IPS-18a (cell line): ENCODE data around the gene FAM3A.
"Not testable (repeated sequence)": the region's sequence is repeated elsewhere in the genome, so short reads cannot be mapped to it uniquely, and the experiment has no call there.

Experiments used
- H3K27ac ChIP-seq: one replicate; pipeline ENCODE4 v1.5.1; 2013; ENCODE audit warnings: low read length
- H3K27me3 ChIP-seq: one replicate; pipeline ENCODE4 v1.6.1; 2013; ENCODE audit warnings: mild to moderate bottlenecking, low read length; ENCODE audit not compliant: control insufficient read depth, insufficient read depth
- H3K36me3 ChIP-seq: one replicate; pipeline ENCODE4 v1.6.1; 2013; ENCODE audit warnings: low read depth, low read length; ENCODE audit not compliant: control insufficient read depth
- H3K4me1 ChIP-seq: one replicate; pipeline ENCODE4 v1.6.1; 2013; ENCODE audit warnings: low read depth, low read length; ENCODE audit not compliant: control insufficient read depth
- H3K4me3 ChIP-seq: one replicate; pipeline ENCODE4 v1.5.1; 2013; ENCODE audit warnings: low read length
- H3K9ac ChIP-seq: one replicate; pipeline ENCODE4 v1.6.1; 2013; ENCODE audit warnings: mild to moderate bottlenecking, low read length, moderate library complexity
- H3K9me3 ChIP-seq: one replicate; pipeline ENCODE4 v1.6.1; 2013; ENCODE audit warnings: low read depth, low read length; ENCODE audit not compliant: control insufficient read depth

Gene FAM3A

GRCh38 chrX:154545673-154546274, 29.7 kb upstream of the FAM3A start:
- Histone ChIP-seq H3K9me3 (peaks cover 6% of the 10 kb centered on the region), H3K9ac (peak overlapping the region; percentile 74), H3K27ac (no peak overlapping the region), H3K4me1 (no peaks in the 10 kb centered on the region), H3K4me3 (peak overlapping the region; percentile 85), H3K36me3 (peaks cover 7% of the 10 kb centered on the region), H3K27me3 (no peaks in the 10 kb centered on the region)

DNA sequence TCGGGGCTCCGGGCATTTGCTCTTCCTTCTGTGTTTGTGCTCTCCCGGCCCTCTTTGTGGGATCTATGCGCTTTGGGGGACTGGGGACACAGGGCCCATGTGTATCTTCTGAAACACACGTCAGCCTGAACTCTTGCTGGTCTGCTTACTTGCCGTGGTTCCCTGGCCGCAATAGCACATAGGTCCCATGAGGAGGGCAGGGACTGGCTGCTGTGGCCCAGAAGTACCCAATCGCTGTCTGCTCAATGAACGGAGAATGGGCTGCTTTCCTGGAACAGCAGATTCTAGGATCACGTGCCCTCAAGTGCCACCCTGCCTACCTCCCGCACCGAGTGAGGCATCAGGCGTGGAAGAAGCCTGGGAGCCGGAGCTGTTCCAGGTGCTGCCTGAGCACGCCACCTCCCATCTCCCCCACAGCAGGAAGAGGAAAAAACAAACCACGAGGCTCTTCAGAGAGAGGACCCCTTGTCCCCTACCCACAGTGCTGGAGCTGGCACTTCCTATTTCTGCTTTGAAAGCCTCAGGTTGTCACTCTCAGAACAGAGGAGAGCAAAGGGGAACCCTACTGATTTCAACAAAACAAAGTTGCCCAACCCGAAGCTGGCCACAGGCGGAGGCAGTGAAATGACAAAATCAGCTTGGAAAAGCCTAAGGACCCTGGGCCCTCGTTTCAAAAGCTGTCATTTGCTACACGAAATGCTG, 26.8 kb upstream of the FAM3A start:
- no peaks in the 10 kb centered on the region for H3K4me1 ChIP-seq
- H3K4me3 ChIP-seq, result no peak overlapping the region
- H3K27me3 ChIP-seq, result no peaks in the 10 kb centered on the region
- H3K27ac ChIP-seq, result no peak overlapping the region
- no peak overlapping the region for H3K9ac ChIP-seq
- peaks cover 7% of the 10 kb centered on the region for H3K36me3 ChIP-seq
- peaks cover under 1% of the 10 kb centered on the region for H3K9me3 ChIP-seq

GRCh38 chrX:154541896-154542722, 26.1 kb upstream of the FAM3A start:
- Histone ChIP-seq H3K27ac (no peak overlapping the region), H3K9ac (no peak overlapping the region), H3K9me3 (no peaks in the 10 kb centered on the region)

DNA sequence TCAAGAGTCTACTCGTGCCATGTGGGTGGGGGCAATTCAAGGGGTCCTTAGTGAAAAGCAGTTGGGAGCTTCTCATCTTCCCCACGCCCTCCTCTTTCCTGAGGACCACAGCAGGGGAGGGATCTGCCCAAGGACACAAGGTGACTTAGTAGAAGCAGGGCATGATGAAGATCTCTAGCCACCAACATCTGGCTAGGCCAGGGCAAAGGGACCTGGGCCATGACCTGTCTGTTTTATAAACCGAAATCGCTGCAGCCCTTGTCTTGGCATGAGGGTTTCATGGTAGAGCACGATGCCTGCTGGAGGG, 25.5 kb upstream of the FAM3A start:
- no peak overlapping the region for H3K9ac ChIP-seq
- no peak overlapping the region for H3K4me3 ChIP-seq
- H3K4me1 ChIP-seq, result no peaks in the 10 kb centered on the region

More at GRCh38 chrX:154541896-154542722, 26.1 kb upstream of the FAM3A start:
- no peaks in the 10 kb centered on the region for H3K4me1 ChIP-seq
- H3K36me3 ChIP-seq, result peaks cover 7% of the 10 kb centered on the region
- H3K27me3 ChIP-seq, result no peaks in the 10 kb centered on the region
- H3K4me3 ChIP-seq, result no peak overlapping the region

DNA sequence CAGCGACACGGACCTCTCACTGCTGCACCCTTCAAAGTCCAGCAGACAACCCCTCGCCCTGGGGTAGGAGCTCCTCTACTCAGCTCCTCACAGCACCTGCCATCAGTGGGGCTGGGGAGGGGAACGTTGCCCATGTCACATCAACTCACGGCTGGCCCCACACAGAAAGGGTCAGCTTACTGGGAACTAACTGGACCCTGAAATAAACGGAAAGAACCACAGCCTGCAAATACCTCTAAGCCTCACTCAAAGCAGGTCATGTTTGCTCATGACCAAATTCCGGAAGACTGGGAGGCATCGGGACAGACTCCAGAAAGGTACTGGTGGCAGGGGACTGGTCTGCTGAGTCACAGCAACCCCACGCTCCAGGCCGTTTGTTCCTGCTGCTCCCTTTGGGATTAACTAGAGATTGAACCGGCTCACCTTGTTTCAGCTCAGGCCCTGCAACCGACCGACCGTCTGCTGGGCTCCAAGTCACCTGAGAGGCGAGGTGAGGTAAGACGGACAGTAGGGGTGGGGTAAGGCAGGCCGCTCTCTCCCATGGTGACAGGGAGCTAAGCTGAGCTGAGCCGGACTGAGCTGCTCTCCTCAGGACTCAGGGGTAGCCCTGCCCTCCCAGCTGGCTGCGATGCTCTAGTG, 25.0 kb upstream of the FAM3A start:
- Histone ChIP-seq H3K9me3 (peaks cover 3% of the 10 kb centered on the region), H3K27me3 (no peaks in the 10 kb centered on the region), H3K36me3 (peaks cover 7% of the 10 kb centered on the region), H3K4me3 (no peak overlapping the region), H3K4me1 (no peaks in the 10 kb centered on the region), H3K27ac (no peak overlapping the region), H3K9ac (no peak overlapping the region)

More for the DNA sequence above, 25.5 kb upstream of the FAM3A start:
- Histone ChIP-seq H3K27ac (no peak overlapping the region), H3K9me3 (no peaks in the 10 kb centered on the region), H3K27me3 (no peaks in the 10 kb centered on the region), H3K36me3 (peaks cover 7% of the 10 kb centered on the region)

GRCh38 chrX:154540365-154540764, 24.3 kb upstream of the FAM3A start:
- H3K36me3 ChIP-seq, H3K27ac ChIP-seq, H3K9ac ChIP-seq, H3K4me1 ChIP-seq, H3K4me3 ChIP-seq, H3K9me3 ChIP-seq, H3K27me3 ChIP-seq: not testable (repeated sequence)

DNA sequence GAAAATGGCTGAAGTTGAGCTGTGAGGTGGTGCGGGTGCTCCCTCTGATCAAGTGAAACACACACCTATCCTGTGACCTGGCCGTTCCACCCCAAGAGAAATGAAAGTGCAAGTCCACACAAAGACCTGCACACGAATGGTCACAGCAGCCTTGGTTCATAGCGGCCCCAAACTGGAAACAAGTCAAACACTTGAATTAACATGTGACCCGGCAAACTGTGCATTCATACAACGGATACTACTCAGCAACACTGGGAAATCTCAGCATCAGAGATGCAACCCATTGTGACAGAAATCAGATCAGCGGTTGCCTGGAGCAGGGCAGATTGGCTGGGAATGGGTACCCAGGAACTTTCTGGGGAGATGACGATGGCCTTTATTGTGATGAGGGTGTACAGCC, 23.0 kb upstream of the FAM3A start:
- H3K4me1 ChIP-seq, result no peaks in the 10 kb centered on the region
- H3K9ac ChIP-seq, result no peak overlapping the region
- H3K9me3 ChIP-seq, result peaks cover 4% of the 10 kb centered on the region
- H3K27me3 ChIP-seq, result no peaks in the 10 kb centered on the region
- H3K36me3 ChIP-seq, result peaks cover 3% of the 10 kb centered on the region
- H3K27ac ChIP-seq, result no peak overlapping the region
- H3K4me3 ChIP-seq, result no peak overlapping the region

DNA sequence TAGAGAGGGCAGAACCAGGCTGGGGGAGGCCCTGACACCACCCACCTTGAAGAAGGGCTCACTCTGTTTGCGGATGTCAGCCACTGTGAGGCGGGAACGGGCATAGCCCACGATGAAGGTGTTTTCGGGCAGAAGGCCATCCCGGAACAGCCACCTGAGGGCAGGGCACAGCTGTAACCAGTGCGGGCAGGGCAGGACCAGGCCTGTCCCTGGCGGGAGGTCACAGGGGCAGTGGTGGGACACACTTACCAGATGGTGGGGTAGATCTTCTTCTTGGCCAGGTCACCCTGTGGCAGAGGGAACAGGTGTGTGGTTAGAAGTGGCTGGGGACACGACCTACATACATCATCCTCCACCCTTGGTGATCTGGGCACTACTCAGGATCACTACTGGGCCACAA, 19.9 kb upstream of the FAM3A start:
- no peak overlapping the region for H3K9ac ChIP-seq
- peaks cover 4% of the 10 kb centered on the region for H3K9me3 ChIP-seq
- no peak overlapping the region for H3K27ac ChIP-seq
- peaks cover 13% of the 10 kb centered on the region for H3K36me3 ChIP-seq
- no peak overlapping the region for H3K4me3 ChIP-seq
- H3K27me3 ChIP-seq, result no peaks in the 10 kb centered on the region
- no peaks in the 10 kb centered on the region for H3K4me1 ChIP-seq

DNA sequence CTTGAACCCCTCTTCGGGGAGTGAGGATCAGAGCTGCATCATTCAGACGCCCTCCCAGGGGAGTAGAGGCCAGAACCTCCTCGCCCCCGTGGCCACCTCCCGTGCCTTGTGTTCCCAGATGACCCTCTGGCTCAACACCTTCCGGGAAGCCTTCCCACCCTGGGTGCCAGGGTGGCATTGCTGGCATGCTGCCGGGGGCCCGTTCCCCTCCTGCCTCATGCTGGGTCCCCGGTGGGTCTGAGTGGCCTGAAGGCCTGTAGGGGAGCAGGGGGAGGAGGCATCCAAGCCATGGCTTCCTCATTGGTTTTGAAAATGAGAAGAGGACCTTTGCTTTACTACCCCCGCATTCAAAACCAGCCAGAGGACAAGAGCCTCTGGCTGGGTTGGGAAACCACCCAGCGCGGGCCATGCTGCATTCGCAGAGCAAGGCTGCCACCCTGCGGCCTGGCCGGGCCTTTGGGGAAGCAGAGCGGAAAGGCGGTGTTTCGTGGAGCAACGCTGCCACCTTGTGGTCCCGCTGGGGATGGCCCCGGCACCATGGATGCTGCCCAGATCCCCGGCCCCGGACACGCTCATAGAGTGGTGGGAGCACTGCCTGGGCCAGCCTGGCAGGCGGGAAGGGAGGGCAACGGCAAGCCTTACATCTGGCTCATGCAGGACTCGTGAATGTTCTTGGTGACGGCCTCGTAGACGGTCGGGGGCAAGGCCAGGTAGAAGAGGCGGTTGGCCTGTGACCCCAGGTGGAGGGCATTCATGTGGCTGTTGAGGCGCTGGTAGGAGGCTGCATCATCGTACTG, 18.7 kb upstream of the FAM3A start:
- H3K27ac ChIP-seq, result no peak overlapping the region
- peaks cover 13% of the 10 kb centered on the region for H3K36me3 ChIP-seq
- H3K9me3 ChIP-seq, result peaks cover 4% of the 10 kb centered on the region
- no peak overlapping the region for H3K4me3 ChIP-seq
- H3K27me3 ChIP-seq, result no peaks in the 10 kb centered on the region
- H3K4me1 ChIP-seq, result no peaks in the 10 kb centered on the region
- H3K9ac ChIP-seq, result no peak overlapping the region

DNA sequence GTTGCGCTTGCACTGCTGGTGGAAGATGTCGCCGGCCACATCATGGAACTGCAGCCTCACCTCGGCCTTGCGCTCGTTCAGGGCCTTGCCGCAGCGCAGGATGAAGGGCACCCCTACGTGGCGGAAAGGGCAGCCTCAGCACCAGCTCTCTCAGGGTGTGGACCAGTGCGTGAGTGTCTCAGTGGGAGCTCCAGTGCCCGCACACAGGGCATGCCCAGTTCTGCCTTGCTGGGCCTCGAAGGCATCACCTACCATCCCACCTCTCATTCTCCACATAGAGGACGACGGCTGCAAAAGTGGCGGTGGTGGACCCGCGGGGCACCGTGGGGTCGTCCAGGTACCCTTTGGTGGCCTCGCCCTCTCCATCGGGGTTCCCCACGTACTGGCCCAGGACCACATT, 16.7 kb upstream of the FAM3A start:
- H3K36me3 ChIP-seq, result peaks cover 13% of the 10 kb centered on the region
- no peak overlapping the region for H3K9ac ChIP-seq
- no peak overlapping the region for H3K27ac ChIP-seq
- H3K9me3 ChIP-seq, result peaks cover 4% of the 10 kb centered on the region
- no peak overlapping the region for H3K4me3 ChIP-seq
- no peaks in the 10 kb centered on the region for H3K4me1 ChIP-seq
- no peaks in the 10 kb centered on the region for H3K27me3 ChIP-seq

GRCh38 chrX:154531626-154532025, 15.6 kb upstream of the FAM3A start:
- no peak overlapping the region for H3K27ac ChIP-seq
- H3K4me1 ChIP-seq, result no peaks in the 10 kb centered on the region
- no peak overlapping the region for H3K9ac ChIP-seq
- no peaks in the 10 kb centered on the region for H3K27me3 ChIP-seq
- peaks cover 4% of the 10 kb centered on the region for H3K9me3 ChIP-seq
- H3K36me3 ChIP-seq, result peaks cover 13% of the 10 kb centered on the region
- H3K4me3 ChIP-seq, result no peak overlapping the region
